Activated naive CD8-positive, alpha-beta T cell (primary cell): ENCODE data around the gene DNAJC9.
"Not testable (repeated sequence)": the region's sequence is repeated elsewhere in the genome, so short reads cannot be mapped to it uniquely, and the experiment has no call there.

Experiments used
- H3K27ac Mint-ChIP-seq: one replicate; pipeline ENCODE4 v1.8.0; 2021; ENCODE audit warnings: mixed read lengths
- H3K27me3 Mint-ChIP-seq: one replicate; pipeline ENCODE4 v1.8.0; 2021; ENCODE audit warnings: mixed read lengths
- H3K36me3 Mint-ChIP-seq: one replicate; pipeline ENCODE4 v1.8.0; 2021; ENCODE audit warnings: mixed read lengths
- H3K4me1 Mint-ChIP-seq: one replicate; pipeline ENCODE4 v1.8.0; 2021; ENCODE audit warnings: low read depth, mixed read lengths
- H3K4me3 Mint-ChIP-seq: one replicate; pipeline ENCODE4 v1.8.0; 2021; ENCODE audit warnings: mild to moderate bottlenecking, mixed read lengths
- H3K9me3 Mint-ChIP-seq: one replicate; pipeline ENCODE4 v1.8.0; 2021; ENCODE audit warnings: low read depth, mixed read lengths

The DNAJC9 gene

GRCh38 chr10:73246646-73247508, at the start of gene DNAJC9:
DNAJC9 (minus strand) TSS chr10:73247255; CDS start chr10:73247189, 66 bp downstream.
- H3K4me3 Mint-ChIP-seq = peak within 1 kb of the TSS; percentile 99
- H3K36me3 Mint-ChIP-seq = peaks cover 10% of the 10 kb centered on the region
- H3K9me3 Mint-ChIP-seq = no peaks in the 10 kb centered on the region
- no peaks in the 10 kb centered on the region for H3K27me3 Mint-ChIP-seq
- peak within 1 kb of the TSS; percentile 96 for H3K27ac Mint-ChIP-seq
- H3K4me1 Mint-ChIP-seq = peaks cover 46% of the 10 kb centered on the region

GRCh38 chr10:73293461-73293860, 46.4 kb upstream of the DNAJC9 start:
- Mint-ChIP-seq H3K4me1 (no peaks in the 10 kb centered on the region), H3K4me3 (no peak overlapping the region), H3K27ac (no peak overlapping the region), H3K27me3 (no peaks in the 10 kb centered on the region), H3K36me3 (peaks cover 10% of the 10 kb centered on the region), H3K9me3 (no peaks in the 10 kb centered on the region)

GRCh38 chr10:73289958-73290357, 42.9 kb upstream of the DNAJC9 start:
- Mint-ChIP-seq H3K4me3 (no peak overlapping the region), H3K27me3 (no peaks in the 10 kb centered on the region), H3K9me3 (no peaks in the 10 kb centered on the region), H3K36me3 (peaks cover 13% of the 10 kb centered on the region), H3K4me1 (no peaks in the 10 kb centered on the region), H3K27ac (no peak overlapping the region)

- H3K4me3 Mint-ChIP-seq = no peak overlapping the region
- H3K27ac Mint-ChIP-seq = no peak overlapping the region
- H3K36me3 Mint-ChIP-seq = peaks cover 13% of the 10 kb centered on the region
- no peaks in the 10 kb centered on the region for H3K27me3 Mint-ChIP-seq
- H3K4me1 Mint-ChIP-seq = no peaks in the 10 kb centered on the region
- no peaks in the 10 kb centered on the region for H3K9me3 Mint-ChIP-seq
Observed at GRCh38 chr10:73287441-73287840, 40.4 kb upstream of the DNAJC9 start.

GRCh38 chr10:73281097-73281496, 34.0 kb upstream of the DNAJC9 start:
- Mint-ChIP-seq H3K27me3 (no peaks in the 10 kb centered on the region), H3K27ac (no peak overlapping the region), H3K4me3 (no peak overlapping the region), H3K9me3 (no peaks in the 10 kb centered on the region), H3K36me3 (peaks cover 6% of the 10 kb centered on the region), H3K4me1 (no peaks in the 10 kb centered on the region)

GRCh38 chr10:73264423-73264822, 17.4 kb upstream of the DNAJC9 start:
- Mint-ChIP-seq H3K27ac (no peak overlapping the region), H3K4me3 (no peak overlapping the region), H3K9me3 (no peaks in the 10 kb centered on the region), H3K4me1 (no peaks in the 10 kb centered on the region), H3K27me3 (no peaks in the 10 kb centered on the region), H3K36me3 (no peaks in the 10 kb centered on the region)

- no peak overlapping the region for H3K4me3 Mint-ChIP-seq
- no peak overlapping the region for H3K27ac Mint-ChIP-seq
- no peaks in the 10 kb centered on the region for H3K4me1 Mint-ChIP-seq
- no peaks in the 10 kb centered on the region for H3K27me3 Mint-ChIP-seq
- no peaks in the 10 kb centered on the region for H3K9me3 Mint-ChIP-seq
- no peaks in the 10 kb centered on the region for H3K36me3 Mint-ChIP-seq
Observed at GRCh38 chr10:73263693-73264347, 16.8 kb upstream of the DNAJC9 start.

- Mint-ChIP-seq H3K9me3 (no peaks in the 10 kb centered on the region), H3K4me3 (no peak overlapping the region), H3K27me3 (no peaks in the 10 kb centered on the region), H3K4me1 (no peaks in the 10 kb centered on the region), H3K27ac (no peak overlapping the region), H3K36me3 (no peaks in the 10 kb centered on the region)
Observed at GRCh38 chr10:73262880-73263555, 16.0 kb upstream of the DNAJC9 start.

- no peak overlapping the region for H3K4me3 Mint-ChIP-seq
- no peaks in the 10 kb centered on the region for H3K4me1 Mint-ChIP-seq
- H3K27ac Mint-ChIP-seq = no peak overlapping the region
- H3K27me3 Mint-ChIP-seq = no peaks in the 10 kb centered on the region
- H3K36me3 Mint-ChIP-seq = no peaks in the 10 kb centered on the region
- no peaks in the 10 kb centered on the region for H3K9me3 Mint-ChIP-seq
Observed at GRCh38 chr10:73262105-73262730, 15.2 kb upstream of the DNAJC9 start.

GRCh38 chr10:73261362-73261995, 14.4 kb upstream of the DNAJC9 start:
- Mint-ChIP-seq H3K4me3 (no peak overlapping the region), H3K27me3 (no peaks in the 10 kb centered on the region), H3K9me3 (no peaks in the 10 kb centered on the region), H3K4me1 (no peaks in the 10 kb centered on the region), H3K36me3 (no peaks in the 10 kb centered on the region), H3K27ac (no peak overlapping the region)

GRCh38 chr10:73258612-73259011, 11.6 kb upstream of the DNAJC9 start:
- not testable (repeated sequence) for H3K4me1 Mint-ChIP-seq, H3K4me3 Mint-ChIP-seq, H3K27ac Mint-ChIP-seq, H3K27me3 Mint-ChIP-seq, H3K9me3 Mint-ChIP-seq, H3K36me3 Mint-ChIP-seq

- H3K27me3 Mint-ChIP-seq = no peaks in the 10 kb centered on the region
- no peaks in the 10 kb centered on the region for H3K9me3 Mint-ChIP-seq
- H3K4me3 Mint-ChIP-seq = peak overlapping the region; percentile 96
- peaks cover 22% of the 10 kb centered on the region for H3K4me1 Mint-ChIP-seq
- peak overlapping the region; percentile 99 for H3K27ac Mint-ChIP-seq
- H3K36me3 Mint-ChIP-seq = peaks cover 4% of the 10 kb centered on the region
Observed at GRCh38 chr10:73253225-73253555, 6.1 kb upstream of the DNAJC9 start.

- Mint-ChIP-seq H3K4me1 (peaks cover 24% of the 10 kb centered on the region), H3K4me3 (peak within 1 kb of the TSS; percentile 96), H3K27me3 (no peaks in the 10 kb centered on the region), H3K36me3 (peaks cover 6% of the 10 kb centered on the region), H3K27ac (peak within 1 kb of the TSS; percentile 99), H3K9me3 (no peaks in the 10 kb centered on the region)
Observed at GRCh38 chr10:73252445-73253224, 5.6 kb upstream of the DNAJC9 start, which contains the start of gene MRPS16. MRPS16 (minus strand) TSS chr10:73252644; CDS start chr10:73252482, 162 bp downstream.
